HepG2 (cell line): ENCODE data around the gene RABIF. TPM values are rescaled to one million over a fixed set of nuclear protein-coding genes. Genes with fewer than 3 reads are reported as not detected.
A peak's percentile ranks its signal among the peaks of the same experiment; 100 is the strongest.

Experiments
- ELF3 ChIP-seq: IDR thresholded peaks from 2 replicates; pipeline ENCODE4 v1.6.1; 2016; ENCODE audit warnings: missing genetic modification reagents, missing compliant biosample characterization
- FOXC1 ChIP-seq: sonication (generic); formaldehyde crosslinking; IDR thresholded peaks from 2 replicates; pipeline ENCODE4 v1.8.0; 2022; ENCODE audit warnings: mild to moderate bottlenecking, missing genetic modification reagents, borderline replicate concordance
- GATA4 ChIP-seq: sonication (generic); IDR thresholded peaks from 2 replicates; pipeline ENCODE4 v1.6.1; 2016; ENCODE audit warnings: antibody characterized with exemption, low read depth, borderline replicate concordance
- HDAC1 ChIP-seq: sonication (generic); formaldehyde crosslinking; IDR thresholded peaks from 2 replicates; pipeline ENCODE4 v1.5.1; 2020; ENCODE audit warnings: mild to moderate bottlenecking, missing genetic modification reagents
- HIVEP1 ChIP-seq: sonication (generic); formaldehyde crosslinking; IDR thresholded peaks from 2 replicates; pipeline ENCODE4 v1.4.0; 2020; ENCODE audit warnings: mild to moderate bottlenecking, missing genetic modification reagents
- JDP2 ChIP-seq: sonication (generic); formaldehyde crosslinking; IDR thresholded peaks from 2 replicates; pipeline ENCODE4 v1.8.1; 2022; ENCODE audit warnings: missing genetic modification reagents, borderline replicate concordance
- PHF8 ChIP-seq: sonication (generic); formaldehyde crosslinking; IDR thresholded peaks from 2 replicates; pipeline ENCODE4 v1.5.0; 2020; ENCODE audit warnings: missing genetic modification reagents
- SETDB1 ChIP-seq: sonication (generic); formaldehyde crosslinking; IDR thresholded peaks from 2 replicates; pipeline ENCODE4 v1.5.1; 2020; ENCODE audit warnings: missing genetic modification reagents, mild to moderate bottlenecking, borderline replicate concordance
- TBX2 ChIP-seq: sonication (generic); formaldehyde crosslinking; IDR thresholded peaks from 2 replicates; pipeline ENCODE4 v1.5.0; 2020; ENCODE audit warnings: missing genetic modification reagents, mild to moderate bottlenecking, borderline replicate concordance
- TCF7L2 ChIP-seq: IDR thresholded peaks from 2 replicates; pipeline ENCODE4 v1.6.1; 2011; ENCODE audit warnings: mild to moderate bottlenecking, low read depth, low read length, moderate library complexity
- ZNF34 ChIP-seq: sonication (generic); formaldehyde crosslinking; IDR thresholded peaks from 2 replicates; pipeline ENCODE4 v1.4.0; 2020; ENCODE audit warnings: mild to moderate bottlenecking, missing genetic modification reagents, borderline replicate concordance
- polyA plus RNA-seq, 8 experiments: library from polyadenylated mRNA; depleted of rRNA in 3 of 8; stranded (reverse) in 7 of 8; unstranded in 1 of 8; fragments of >200 nt; fragmentation: Illumina TruSeq in 4 of 8; extraction: Trizol in 4 of 8; gene quantifications; 2 replicates each; pipeline versions ENCODE4 v1.2.1 to v1.2.3, GENCODE V29; 2011 to 2016; ENCODE audit warnings: low read depth in 4 of 8, missing spikeins in 1 of 8, mixed read lengths in 1 of 8; ENCODE audit not compliant: insufficient read depth in 1 of 8
- total RNA-seq, 5 experiments: library from RNA; depleted of rRNA; stranded (reverse); fragments of >200 nt; fragmentation: Illumina TruSeq; extraction: Trizol; gene quantifications; 2 replicates each; pipeline ENCODE4 v1.2.3, GENCODE V29; 2016; ENCODE audit warnings: low read depth in 1 of 5
- TF ChIP-seq, protein P1 (sequence below): IDR thresholded peaks from 2 replicates; pipeline ENCODE4 v1.6.1; 2016; ENCODE audit warnings: low read depth, control low read depth
- TF ChIP-seq, protein P2 (sequence below): sonication (generic); formaldehyde crosslinking; IDR thresholded peaks from 2 replicates; pipeline ENCODE4 v1.4.0; 2020; ENCODE audit warnings: missing genetic modification reagents, borderline replicate concordance
- TF ChIP-seq, protein P3 (sequence below): sonication (generic); formaldehyde crosslinking; IDR thresholded peaks from 2 replicates; pipeline ENCODE4 v1.5.1; 2020; ENCODE audit warnings: mild to moderate bottlenecking, missing genetic modification reagents
- TF ChIP-seq, protein P4 (sequence below): sonication (generic); formaldehyde crosslinking; IDR thresholded peaks from 2 replicates; pipeline ENCODE4 v1.9.0; 2021; ENCODE audit warnings: missing genetic modification reagents, mild to moderate bottlenecking, borderline replicate concordance
- TF ChIP-seq, protein P5 (sequence below): IDR thresholded peaks from 2 replicates; pipeline ENCODE4 v1.6.1; 2016; ENCODE audit warnings: low read depth

RABIF gene
- total and polyA plus RNA-seq, 2 of the 13 experiments (the other 11 are each of a cell fraction or from before 2014, with no cell fraction given): 7.6 to 8.3 TPM

DNA sequence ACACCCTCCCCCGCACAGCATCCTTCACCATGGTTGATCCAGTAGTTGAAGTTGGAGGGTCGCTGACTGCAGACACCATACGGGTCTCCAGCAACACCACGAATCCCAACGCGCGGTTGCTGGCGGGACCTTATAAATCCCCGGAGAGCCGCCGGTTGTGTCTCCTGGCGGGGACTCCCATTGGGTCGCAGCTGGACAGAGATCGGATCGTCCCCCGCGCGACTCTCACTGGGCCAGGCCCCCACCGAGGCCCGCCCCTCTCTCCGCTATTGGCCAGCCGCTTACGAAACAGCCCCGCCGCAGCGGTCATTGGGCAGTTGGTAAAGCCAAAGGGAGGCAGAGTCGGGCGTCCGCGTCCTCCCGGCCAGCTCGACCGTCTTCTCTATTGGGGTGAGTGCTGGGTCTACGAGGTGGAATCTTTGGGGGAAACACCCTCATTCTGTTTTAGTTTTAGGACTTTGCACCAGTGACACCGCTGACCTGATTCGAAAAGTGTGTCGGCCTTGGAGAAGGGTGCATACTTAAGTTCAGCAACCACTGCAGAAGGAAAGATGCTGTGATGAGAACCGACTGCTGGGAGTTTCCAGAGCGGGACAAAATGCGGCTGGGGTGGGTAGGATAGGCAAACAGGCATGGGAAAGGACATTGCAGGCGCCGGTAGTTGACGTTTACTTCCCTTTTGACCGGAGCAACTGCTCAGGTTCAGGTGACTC, 27.4 kb downstream of the RABIF start (continued):
- TF ChIP-seq, protein P1, sequence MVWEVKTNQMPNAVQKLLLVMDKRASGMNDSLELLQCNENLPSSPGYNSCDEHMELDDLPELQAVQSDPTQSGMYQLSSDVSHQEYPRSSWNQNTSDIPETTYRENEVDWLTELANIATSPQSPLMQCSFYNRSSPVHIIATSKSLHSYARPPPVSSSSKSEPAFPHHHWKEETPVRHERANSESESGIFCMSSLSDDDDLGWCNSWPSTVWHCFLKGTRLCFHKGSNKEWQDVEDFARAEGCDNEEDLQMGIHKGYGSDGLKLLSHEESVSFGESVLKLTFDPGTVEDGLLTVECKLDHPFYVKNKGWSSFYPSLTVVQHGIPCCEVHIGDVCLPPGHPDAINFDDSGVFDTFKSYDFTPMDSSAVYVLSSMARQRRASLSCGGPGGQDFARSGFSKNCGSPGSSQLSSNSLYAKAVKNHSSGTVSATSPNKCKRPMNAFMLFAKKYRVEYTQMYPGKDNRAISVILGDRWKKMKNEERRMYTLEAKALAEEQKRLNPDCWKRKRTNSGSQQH (CRISPR knock-in tag): peak; percentile 45; the same call in 1 of the 2 replicates
- no peak for TF ChIP-seq HIVEP1 (CRISPR knock-in tag)
- TF ChIP-seq, protein P2, sequence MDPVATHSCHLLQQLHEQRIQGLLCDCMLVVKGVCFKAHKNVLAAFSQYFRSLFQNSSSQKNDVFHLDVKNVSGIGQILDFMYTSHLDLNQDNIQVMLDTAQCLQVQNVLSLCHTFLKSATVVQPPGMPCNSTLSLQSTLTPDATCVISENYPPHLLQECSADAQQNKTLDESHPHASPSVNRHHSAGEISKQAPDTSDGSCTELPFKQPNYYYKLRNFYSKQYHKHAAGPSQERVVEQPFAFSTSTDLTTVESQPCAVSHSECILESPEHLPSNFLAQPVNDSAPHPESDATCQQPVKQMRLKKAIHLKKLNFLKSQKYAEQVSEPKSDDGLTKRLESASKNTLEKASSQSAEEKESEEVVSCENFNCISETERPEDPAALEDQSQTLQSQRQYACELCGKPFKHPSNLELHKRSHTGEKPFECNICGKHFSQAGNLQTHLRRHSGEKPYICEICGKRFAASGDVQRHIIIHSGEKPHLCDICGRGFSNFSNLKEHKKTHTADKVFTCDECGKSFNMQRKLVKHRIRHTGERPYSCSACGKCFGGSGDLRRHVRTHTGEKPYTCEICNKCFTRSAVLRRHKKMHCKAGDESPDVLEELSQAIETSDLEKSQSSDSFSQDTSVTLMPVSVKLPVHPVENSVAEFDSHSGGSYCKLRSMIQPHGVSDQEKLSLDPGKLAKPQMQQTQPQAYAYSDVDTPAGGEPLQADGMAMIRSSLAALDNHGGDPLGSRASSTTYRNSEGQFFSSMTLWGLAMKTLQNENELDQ: 0 out of 2 replicates have a peak, but pooled peaks have one; percentile 27
- no peak for TF ChIP-seq GATA4
- TF ChIP-seq TBX2 (CRISPR knock-in tag): no peak
- TF ChIP-seq TCF7L2: no peak
- TF ChIP-seq ELF3 (CRISPR knock-in tag): peak; percentile 14; the same call in 1 of the 2 replicates
- peak; percentile 57; the same call in 1 of the 2 replicates for TF ChIP-seq HDAC1
- no peak for TF ChIP-seq SETDB1
- no peak; the same call in 1 of the 2 replicates for TF ChIP-seq PHF8 (CRISPR knock-in tag)
- no peak for TF ChIP-seq ZNF34 (CRISPR knock-in tag)
- TF ChIP-seq, protein P3, sequence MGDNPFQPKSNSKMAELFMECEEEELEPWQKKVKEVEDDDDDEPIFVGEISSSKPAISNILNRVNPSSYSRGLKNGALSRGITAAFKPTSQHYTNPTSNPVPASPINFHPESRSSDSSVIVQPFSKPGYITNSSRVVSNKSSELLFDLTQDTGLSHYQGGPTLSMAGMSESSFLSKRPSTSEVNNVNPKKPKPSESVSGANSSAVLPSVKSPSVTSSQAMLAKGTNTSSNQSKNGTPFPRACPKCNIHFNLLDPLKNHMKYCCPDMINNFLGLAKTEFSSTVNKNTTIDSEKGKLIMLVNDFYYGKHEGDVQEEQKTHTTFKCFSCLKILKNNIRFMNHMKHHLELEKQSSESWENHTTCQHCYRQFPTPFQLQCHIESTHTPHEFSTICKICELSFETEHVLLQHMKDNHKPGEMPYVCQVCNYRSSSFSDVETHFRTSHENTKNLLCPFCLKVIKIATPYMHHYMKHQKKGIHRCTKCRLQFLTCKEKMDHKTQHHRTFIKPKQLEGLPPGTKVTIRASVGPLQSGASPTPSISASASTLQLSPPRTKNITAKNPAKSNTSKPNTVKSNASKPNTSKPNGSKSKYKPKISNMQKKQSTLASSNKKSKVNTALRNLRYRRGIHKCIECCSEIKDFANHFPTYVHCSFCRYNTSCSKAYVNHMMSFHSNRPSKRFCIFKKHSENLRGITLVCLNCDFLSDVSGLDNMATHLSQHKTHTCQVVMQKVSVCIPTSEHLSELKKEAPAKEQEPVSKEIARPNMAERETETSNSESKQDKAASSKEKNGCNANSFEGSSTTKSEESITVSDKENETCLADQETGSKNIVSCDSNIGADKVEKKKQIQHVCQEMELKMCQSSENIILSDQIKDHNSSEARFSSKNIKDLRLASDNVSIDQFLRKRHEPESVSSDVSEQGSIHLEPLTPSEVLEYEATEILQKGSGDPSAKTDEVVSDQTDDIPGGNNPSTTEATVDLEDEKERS: no peak
- no peak for TF ChIP-seq JDP2 (CRISPR knock-in tag)
- TF ChIP-seq, protein P4, sequence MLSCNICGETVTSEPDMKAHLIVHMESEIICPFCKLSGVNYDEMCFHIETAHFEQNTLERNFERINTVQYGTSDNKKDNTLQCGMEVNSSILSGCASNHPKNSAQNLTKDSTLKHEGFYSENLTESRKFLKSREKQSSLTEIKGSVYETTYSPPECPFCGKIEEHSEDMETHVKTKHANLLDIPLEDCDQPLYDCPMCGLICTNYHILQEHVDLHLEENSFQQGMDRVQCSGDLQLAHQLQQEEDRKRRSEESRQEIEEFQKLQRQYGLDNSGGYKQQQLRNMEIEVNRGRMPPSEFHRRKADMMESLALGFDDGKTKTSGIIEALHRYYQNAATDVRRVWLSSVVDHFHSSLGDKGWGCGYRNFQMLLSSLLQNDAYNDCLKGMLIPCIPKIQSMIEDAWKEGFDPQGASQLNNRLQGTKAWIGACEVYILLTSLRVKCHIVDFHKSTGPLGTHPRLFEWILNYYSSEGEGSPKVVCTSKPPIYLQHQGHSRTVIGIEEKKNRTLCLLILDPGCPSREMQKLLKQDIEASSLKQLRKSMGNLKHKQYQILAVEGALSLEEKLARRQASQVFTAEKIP: no peak
- peak; percentile 58; the same call in 1 of the 2 replicates for TF ChIP-seq FOXC1
- TF ChIP-seq, protein P5, sequence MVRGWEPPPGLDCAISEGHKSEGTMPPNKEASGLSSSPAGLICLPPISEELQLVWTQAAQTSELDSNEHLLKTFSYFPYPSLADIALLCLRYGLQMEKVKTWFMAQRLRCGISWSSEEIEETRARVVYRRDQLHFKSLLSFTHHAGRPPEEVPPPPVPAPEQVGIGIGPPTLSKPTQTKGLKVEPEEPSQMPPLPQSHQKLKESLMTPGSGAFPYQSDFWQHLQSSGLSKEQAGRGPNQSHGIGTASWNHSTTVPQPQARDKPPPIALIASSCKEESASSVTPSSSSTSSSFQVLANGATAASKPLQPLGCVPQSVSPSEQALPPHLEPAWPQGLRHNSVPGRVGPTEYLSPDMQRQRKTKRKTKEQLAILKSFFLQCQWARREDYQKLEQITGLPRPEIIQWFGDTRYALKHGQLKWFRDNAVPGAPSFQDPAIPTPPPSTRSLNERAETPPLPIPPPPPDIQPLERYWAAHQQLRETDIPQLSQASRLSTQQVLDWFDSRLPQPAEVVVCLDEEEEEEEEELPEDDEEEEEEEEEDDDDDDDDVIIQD (CRISPR knock-in tag): peak; percentile 50; the same call in 1 of the 2 replicates
